HepG2 (cell line): ENCODE measurements around the gene MGAT4C. TPM values are rescaled to one million over a fixed set of nuclear protein-coding genes. Genes with fewer than 3 reads are reported as not detected.

Experiments used
- ATAC-seq: fragments of 200-7000 bp; cut with Tn5 transposase; 3 replicates; pipeline ENCODE4 v1.9.1; 2020; ENCODE audit warnings: mild to moderate bottlenecking, moderate library complexity
- BruUV-seq: library from RNA; stranded (reverse); fragments of 400-500 nt; replicated peaks from 2 replicates; lab custom pipeline; 2021; lab: Mats Ljungman, UMichigan
- CTCF ChIA-PET: fragments of 300-600 bp; formaldehyde crosslinking; extraction: SDS; loops from one replicate; lab custom pipeline; 2021; ENCODE audit warnings: low total read pairs, inconsistent platforms, low intra/inter-chr PET ratio; lab: Yijun Ruan, JAX
- POLR2A ChIA-PET: fragments of 350-600 bp; sonication (Branson Sonifier 250); formaldehyde crosslinking; loops from one replicate; lab custom pipeline; 2020; ENCODE audit warnings: antibody characterized with exemption, inconsistent platforms; lab: Yijun Ruan, JAX
- DNase-seq: peaks from one replicate; pipeline ENCODE4 v3.0.0-alpha.2; 2015; ENCODE audit warnings: low spot score
- FAIRE-seq: peaks from 3 replicates; lab custom pipeline; 2011; peaks lifted over from hg19 to GRCh38; lab: Jason Lieb, UNC
- H2AFZ ChIP-seq: one replicate; pipeline ENCODE4 v1.6.1; 2011; ENCODE audit warnings: low read length, inconsistent platforms
- H3K27ac ChIP-seq: fragments of 300-600 bp; 3 replicates; pipeline ENCODE4 v1.8.0; 2011; ENCODE audit warnings: mixed run types, mild to moderate bottlenecking, mixed read lengths, low read length, inconsistent platforms; ENCODE audit not compliant: insufficient read depth; ENCODE audit errors: extremely low read length
- H3K27me3 ChIP-seq, 2 experiments: fragments of 200-600 bp in 1 of 2; 2 replicates in 1 of 2; 3 replicates in 1 of 2; pipeline versions ENCODE4 v1.6.0 to v1.8.0; 2011; ENCODE audit warnings: low read length in 2 of 2, mild to moderate bottlenecking in 2 of 2, moderate library complexity in 2 of 2, inconsistent platforms in 1 of 2; ENCODE audit not compliant: insufficient read depth in 2 of 2, control insufficient read depth in 1 of 2
- H3K36me3 ChIP-seq, 2 experiments: fragments of 200-600 bp in 1 of 2; replicated peaks in 1 of 2; 2 replicates in 1 of 2; 3 replicates in 1 of 2; pipeline versions ENCODE4 v1.5.1 to v1.8.0; 2011; ENCODE audit warnings: low read length in 2 of 2, inconsistent platforms in 1 of 2; ENCODE audit not compliant: insufficient read depth in 2 of 2, control insufficient read depth in 1 of 2
- H3K4me1 ChIP-seq: 2 replicates; pipeline ENCODE4 v1.5.1; 2012; ENCODE audit warnings: low read length, inconsistent platforms; ENCODE audit not compliant: insufficient read depth
- H3K4me2 ChIP-seq: 2 replicates; pipeline ENCODE4 v1.6.0; 2011; ENCODE audit warnings: low read depth, low read length, inconsistent platforms
- H3K4me3 ChIP-seq, 3 experiments: fragments of 200-600 bp in 1 of 3; sonication (generic), shearing (Covaris generic) in 1 of 3; replicated peaks in 1 of 3; 2 replicates each; pipeline ENCODE4 v1.5.1; 2011 to 2016; ENCODE audit warnings: low read length in 3 of 3, inconsistent platforms in 2 of 3, low read depth in 2 of 3, mild to moderate bottlenecking in 2 of 3, control low read depth in 1 of 3, mixed read lengths in 1 of 3; ENCODE audit not compliant: insufficient read depth in 1 of 3
- H3K79me2 ChIP-seq: one replicate; pipeline ENCODE4 v1.6.1; 2011; ENCODE audit warnings: low read length, inconsistent platforms; ENCODE audit not compliant: insufficient read depth
- H3K9ac ChIP-seq: 2 replicates; pipeline ENCODE4 v1.6.0; 2011; ENCODE audit warnings: mild to moderate bottlenecking, low read depth, low read length, inconsistent platforms; ENCODE audit not compliant: insufficient read depth
- H3K9me3 ChIP-seq: 2 replicates; pipeline ENCODE4 v1.5.1; 2012; ENCODE audit warnings: mild to moderate bottlenecking, low read length
- H4K20me1 ChIP-seq: 2 replicates; pipeline ENCODE4 v1.6.0; 2011; ENCODE audit warnings: inconsistent platforms, mild to moderate bottlenecking, low read length, moderate library complexity; ENCODE audit not compliant: insufficient read depth
- ARID2 ChIP-seq: sonication (generic); formaldehyde crosslinking; IDR thresholded peaks from 2 replicates; pipeline ENCODE4 v1.8.1; 2022; ENCODE audit warnings: mild to moderate bottlenecking, missing genetic modification reagents, borderline replicate concordance
- CENPX ChIP-seq: sonication (generic); formaldehyde crosslinking; IDR thresholded peaks from 2 replicates; pipeline ENCODE4 v1.9.0; 2021; ENCODE audit warnings: mild to moderate bottlenecking, missing genetic modification reagents, moderate library complexity
- CERS6 ChIP-seq: sonication (generic); formaldehyde crosslinking; IDR thresholded peaks from 2 replicates; pipeline ENCODE4 v1.5.0; 2020; ENCODE audit warnings: missing genetic modification reagents
- JUND ChIP-seq: sonication (generic); formaldehyde crosslinking; IDR thresholded peaks from 2 replicates; pipeline ENCODE4 v1.8.0; 2022; ENCODE audit warnings: mild to moderate bottlenecking, missing genetic modification reagents
- KLF16 ChIP-seq, 2 experiments: sonication (generic) in 1 of 2; formaldehyde crosslinking in 1 of 2; IDR thresholded peaks; 2 replicates each; pipeline versions ENCODE4 v1.6.1 to v1.8.0; 2016 to 2023; ENCODE audit warnings: missing genetic modification reagents in 2 of 2, missing compliant biosample characterization in 1 of 2
- ONECUT2 ChIP-seq: sonication (generic); formaldehyde crosslinking; IDR thresholded peaks from 2 replicates; pipeline ENCODE4 v1.4.0; 2020; ENCODE audit warnings: missing genetic modification reagents
- SIX1 ChIP-seq: sonication (generic); formaldehyde crosslinking; IDR thresholded peaks from 2 replicates; pipeline ENCODE4 v1.4.0; 2020; ENCODE audit warnings: missing genetic modification reagents, borderline replicate concordance
- SNAI1 ChIP-seq: sonication (generic); formaldehyde crosslinking; IDR thresholded peaks from 2 replicates; pipeline ENCODE4 v1.5.0; 2020; ENCODE audit warnings: mild to moderate bottlenecking, missing genetic modification reagents, borderline replicate concordance
- STAT5B ChIP-seq: sonication (generic); formaldehyde crosslinking; IDR thresholded peaks from 2 replicates; pipeline ENCODE4 v1.4.0; 2020; ENCODE audit warnings: missing genetic modification reagents
- ZBTB20 ChIP-seq: sonication (generic); formaldehyde crosslinking; IDR thresholded peaks from 2 replicates; pipeline ENCODE4 v1.8.1; 2023; ENCODE audit warnings: missing genetic modification reagents, low read depth, mild to moderate bottlenecking, borderline replicate concordance
- ZFP82 ChIP-seq: sonication (generic); formaldehyde crosslinking; IDR thresholded peaks from 2 replicates; pipeline ENCODE4 v1.5.1; 2020; ENCODE audit warnings: mild to moderate bottlenecking, missing genetic modification reagents, borderline replicate concordance
- ZMAT5 ChIP-seq: sonication (generic); formaldehyde crosslinking; IDR thresholded peaks from 2 replicates; pipeline ENCODE4 v1.5.0; 2020; ENCODE audit warnings: mild to moderate bottlenecking, low read depth, missing genetic modification reagents, borderline replicate concordance
- ZNF230 ChIP-seq: sonication (generic); formaldehyde crosslinking; IDR thresholded peaks from 2 replicates; pipeline ENCODE4 v1.4.0; 2020; ENCODE audit warnings: mild to moderate bottlenecking, missing genetic modification reagents
- ZNF550 ChIP-seq: sonication (generic); formaldehyde crosslinking; IDR thresholded peaks from 2 replicates; pipeline ENCODE4 v1.4.0; 2020; ENCODE audit warnings: mild to moderate bottlenecking, missing genetic modification reagents, borderline replicate concordance
- ZNF557 ChIP-seq: sonication (generic); formaldehyde crosslinking; IDR thresholded peaks from 2 replicates; pipeline ENCODE4 v1.4.0; 2020; ENCODE audit warnings: missing genetic modification reagents
- ZNF891 ChIP-seq: sonication (generic); formaldehyde crosslinking; IDR thresholded peaks from 2 replicates; pipeline ENCODE4 v1.5.0; 2020; ENCODE audit warnings: mild to moderate bottlenecking, missing genetic modification reagents
- WGBS: methylation state at CpG from one replicate; pipeline ENCODE4 v1.1.6; 2017; ENCODE audit warnings: low lambda C conversion rate; 5-methylcytosine and 5-hydroxymethylcytosine counted together
- in situ Hi-C: cut with HindIII; loops from 2 replicates; pipeline ENCODE4 v1.10.0; 2017; ENCODE audit warnings: low pct_unique_long_range_greater_than_20kb; ENCODE audit not compliant: extremely low pct_ligation_motif_present
- intact Hi-C: fragments of 100-400 bp; cut with micrococcal nuclease; formaldehyde crosslinking; loops from one replicate; pipeline ENCODE4 v1.10.0; 2022; ENCODE audit not compliant: unreplicated experiment
- polyA plus RNA-seq, 8 experiments: library from polyadenylated mRNA; depleted of rRNA in 3 of 8; stranded (reverse) in 7 of 8; unstranded in 1 of 8; fragments of >200 nt; fragmentation: Illumina TruSeq in 4 of 8; extraction: Trizol in 4 of 8; gene quantifications; 2 replicates each; pipeline versions ENCODE4 v1.2.1 to v1.2.3, GENCODE V29; 2011 to 2016; ENCODE audit warnings: low read depth in 4 of 8, missing spikeins in 1 of 8, mixed read lengths in 1 of 8; ENCODE audit not compliant: insufficient read depth in 1 of 8
- total RNA-seq, 5 experiments: library from RNA; depleted of rRNA; stranded (reverse); fragments of >200 nt; fragmentation: Illumina TruSeq; extraction: Trizol; gene quantifications; 2 replicates each; pipeline ENCODE4 v1.2.3, GENCODE V29; 2016; ENCODE audit warnings: low read depth in 1 of 5
- TF ChIP-seq, protein P1 (sequence below): sonication (generic); formaldehyde crosslinking; IDR thresholded peaks from 2 replicates; pipeline ENCODE4 v1.5.0; 2020; ENCODE audit warnings: missing genetic modification reagents, mild to moderate bottlenecking, borderline replicate concordance

Gene MGAT4C
- total and polyA plus RNA-seq, 2 of the 13 experiments (the other 11 are each of a cell fraction or from before 2014, with no cell fraction given), result not detected

- Histone ChIP-seq H3K4me2 (no peak overlapping the region), H3K27ac (no peak overlapping the region), H3K79me2 (no peaks in the 10 kb centered on the region), H3K4me3 (no peak overlapping the region), H3K36me3 (no peaks in the 10 kb centered on the region), H3K4me1 (no peaks in the 10 kb centered on the region), H4K20me1 (no peaks in the 10 kb centered on the region), H3K27me3 (no peaks in the 10 kb centered on the region; a peak in 1 of 5 replicates), H3K9me3 (no peaks in the 10 kb centered on the region), H2AFZ (no peak overlapping the region), H3K9ac (no peak overlapping the region)
- ATAC-seq, result no peak
- no peak for FAIRE-seq
- DNase-seq, result no peak
- in situ Hi-C loops, result no loop called here
- POLR2A ChIA-PET, result no interaction called here
- BruUV-seq, result no TSS peak
- intact Hi-C loops, result no loop called here
- TF ChIP-seq SNAI1 (CRISPR knock-in tag) (no peak), ONECUT2 (no peak), ZFP82 (CRISPR knock-in tag) (no peak), KLF16 (CRISPR knock-in tag; IDR thresholded peaks at IDR 0.05) (no peak), ZNF557 (no peak), ZBTB20 (CRISPR knock-in tag) (no peak), ZNF891 (CRISPR knock-in tag) (no peak), ZNF550 (no peak), SIX1 (CRISPR knock-in tag) (no peak)
- CTCF ChIA-PET, result no interaction called here
These were observed 284.4 kb downstream of the MGAT4C start for GRCh38 chr12:85971800-85972199.

- FAIRE-seq, result no peak
- Histone ChIP-seq H3K9me3 (no peaks in the 10 kb centered on the region), H3K79me2 (no peaks in the 10 kb centered on the region), H3K4me3 (no peak overlapping the region), H4K20me1 (no peaks in the 10 kb centered on the region), H3K4me1 (no peaks in the 10 kb centered on the region), H2AFZ (no peak overlapping the region)
- CTCF ChIA-PET, result no interaction called here
- in situ Hi-C loops, result no loop called here
- 0% methylated on average over 1 of the region's 1 CpG for WGBS
- TF ChIP-seq CERS6 (CRISPR knock-in tag), result no peak
- TF ChIP-seq STAT5B (CRISPR knock-in tag), result no peak
- no peak for TF ChIP-seq ZMAT5 (CRISPR knock-in tag)
- TF ChIP-seq JUND (CRISPR knock-in tag), result no peak
- no peak for TF ChIP-seq ARID2 (CRISPR knock-in tag)
- no peak for TF ChIP-seq ZNF230 (CRISPR knock-in tag)
- TF ChIP-seq, protein P1, sequence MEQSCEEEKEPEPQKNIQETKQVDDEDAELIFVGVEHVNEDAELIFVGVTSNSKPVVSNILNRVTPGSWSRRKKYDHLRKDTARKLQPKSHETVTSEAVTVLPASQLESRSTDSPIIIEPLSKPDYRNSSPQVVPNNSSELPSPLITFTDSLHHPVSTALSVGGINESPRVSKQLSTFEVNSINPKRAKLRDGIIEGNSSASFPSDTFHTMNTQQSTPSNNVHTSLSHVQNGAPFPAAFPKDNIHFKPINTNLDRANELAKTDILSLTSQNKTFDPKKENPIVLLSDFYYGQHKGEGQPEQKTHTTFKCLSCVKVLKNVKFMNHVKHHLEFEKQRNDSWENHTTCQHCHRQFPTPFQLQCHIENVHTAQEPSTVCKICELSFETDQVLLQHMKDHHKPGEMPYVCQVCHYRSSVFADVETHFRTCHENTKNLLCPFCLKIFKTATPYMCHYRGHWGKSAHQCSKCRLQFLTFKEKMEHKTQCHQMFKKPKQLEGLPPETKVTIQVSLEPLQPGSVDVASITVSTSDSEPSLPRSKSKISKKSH (CRISPR knock-in tag), result no peak
- TF ChIP-seq CENPX, result no peak
- TF ChIP-seq, all 625 proteins: peak for 0
- POLR2A ChIA-PET, result no interaction called here
- Histone ChIP-seq H3K27ac (no peak overlapping the region), H3K9ac (no peak overlapping the region), H3K36me3 (no peaks in the 10 kb centered on the region), H3K4me2 (no peak overlapping the region), H3K27me3 (no peaks in the 10 kb centered on the region; a peak in 1 of 5 replicates)
- no TSS peak for BruUV-seq
- intact Hi-C loops, result no loop called here
- ATAC-seq (no peak), DNase-seq (no peak)
These were observed 287.6 kb downstream of the MGAT4C start for GRCh38 chr12:85968606-85969005.
